GM21528 (cell line): Measurements from ENCODE around the gene PHF14.
A peak's percentile ranks its signal among the peaks of the same experiment; 100 is the strongest.
"Not testable (repeated sequence)": the region's sequence is repeated elsewhere in the genome, so short reads cannot be mapped to it uniquely, and the experiment has no call there.

Experiments used
- ATAC-seq: cut with Tn5 transposase; IDR thresholded peaks from one replicate; pipeline ENCODE4 v1.9.1; 2021; ENCODE audit warnings: mild to moderate bottlenecking, moderate library complexity; ENCODE audit not compliant: unreplicated experiment, low FRiP score

The PHF14 gene

DNA sequence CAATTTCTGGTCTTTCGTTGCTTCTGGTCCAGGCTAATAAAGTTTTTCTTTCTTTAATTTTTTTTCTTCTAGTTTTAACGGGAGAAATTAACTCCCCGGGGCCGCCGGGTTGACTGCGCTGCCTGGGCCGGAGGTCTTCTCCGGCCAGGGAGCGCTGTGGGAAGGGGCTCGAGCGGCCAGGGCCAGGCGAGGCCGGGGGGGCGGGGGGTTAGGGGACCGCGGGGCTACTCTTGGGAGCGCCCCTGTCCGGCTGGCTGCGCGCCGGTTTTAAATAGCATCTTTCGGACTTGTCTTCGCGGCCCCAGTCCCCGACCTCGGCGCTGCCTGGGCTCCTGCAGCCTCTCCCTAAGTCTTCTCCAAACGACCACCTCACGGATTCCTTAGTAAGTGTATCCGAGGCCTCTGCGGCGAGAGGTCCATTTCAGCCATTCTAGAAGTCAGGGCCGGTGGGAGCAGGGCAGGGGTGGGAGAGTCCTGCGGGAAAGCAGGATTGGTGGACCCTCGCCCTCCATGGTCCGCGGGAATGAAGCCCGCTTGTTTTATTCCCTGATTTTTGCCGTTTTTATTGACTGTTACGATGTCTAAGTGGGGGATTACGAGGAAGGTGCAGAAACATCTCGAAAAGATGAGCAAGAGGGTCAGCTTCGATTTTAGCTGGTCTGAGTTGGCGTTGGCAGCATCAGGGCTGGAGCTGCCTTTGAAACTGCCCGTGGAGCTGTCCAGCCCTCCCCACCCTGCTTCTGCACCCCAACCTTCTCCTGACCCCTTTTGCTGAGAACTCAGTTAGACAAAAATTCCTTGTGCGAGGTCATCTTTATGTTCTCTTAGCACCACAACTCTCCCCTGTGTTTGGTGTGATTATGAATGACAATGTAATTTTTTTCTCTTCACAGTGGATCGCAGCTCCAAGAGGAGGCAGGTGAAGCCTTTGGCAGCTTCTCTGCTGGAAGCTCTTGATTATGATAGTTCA is 555 bp downstream of the PHF14 start:
- peak; percentile 35 for ATAC-seq

DNA sequence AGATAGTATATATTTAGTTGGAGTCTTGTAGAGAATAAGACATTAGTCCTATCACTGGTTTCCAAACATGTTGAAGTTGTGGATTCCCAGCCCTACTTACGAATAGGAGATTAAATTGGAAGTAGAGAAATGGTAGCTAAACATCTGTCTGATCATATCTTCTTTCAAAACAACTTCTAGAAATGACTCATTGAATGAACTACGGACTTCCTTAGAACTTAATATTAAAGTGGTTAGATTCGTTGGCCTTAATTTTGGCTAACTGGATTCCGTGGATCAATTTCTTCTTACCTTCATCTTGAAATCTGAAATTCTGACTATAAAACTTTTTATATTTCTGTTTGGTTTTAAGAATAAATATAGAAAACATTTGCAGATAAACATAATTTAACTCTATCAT is 3.4 kb downstream of the PHF14 start:
- no peak for ATAC-seq

DNA sequence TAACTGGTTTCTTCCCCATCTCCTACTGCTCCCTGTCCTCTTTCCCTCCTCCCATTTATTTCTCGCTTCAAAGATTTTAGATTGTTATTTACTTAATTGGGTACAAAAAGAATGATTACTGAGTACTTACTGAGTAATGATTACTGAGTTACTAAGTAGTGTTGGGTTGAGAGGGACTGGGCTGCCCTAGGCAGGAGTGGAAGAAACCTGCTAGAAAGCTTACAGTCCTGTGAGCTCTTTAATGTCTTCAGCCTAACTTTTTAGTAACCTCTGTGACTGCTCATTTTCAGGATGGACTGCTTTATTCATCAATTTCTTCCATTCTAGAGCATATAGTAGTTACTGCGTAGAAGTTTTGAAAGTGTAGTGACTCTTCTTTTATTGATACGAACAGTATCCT is 7.6 kb downstream of the PHF14 start:
- ATAC-seq = no peak

DNA sequence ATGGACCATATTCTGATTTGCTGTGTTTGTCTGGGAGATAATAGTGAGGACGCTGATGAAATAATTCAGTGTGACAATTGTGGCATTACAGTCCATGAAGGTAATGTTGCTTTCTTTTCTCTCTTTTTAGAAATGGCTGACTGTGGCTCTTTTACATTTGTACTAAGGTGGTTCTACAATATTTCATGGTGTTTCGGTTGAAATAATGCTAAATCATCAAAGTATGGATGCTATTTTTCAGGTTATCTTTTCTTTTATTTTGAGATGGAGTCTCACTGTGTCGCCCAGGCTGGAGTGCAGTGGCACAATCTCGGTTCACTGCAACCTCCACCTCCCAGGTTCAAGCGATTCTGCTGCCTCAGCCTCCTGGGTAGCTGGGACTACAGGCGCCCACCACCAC is 17.1 kb downstream of the PHF14 start:
- not testable (repeated sequence) for ATAC-seq

DNA sequence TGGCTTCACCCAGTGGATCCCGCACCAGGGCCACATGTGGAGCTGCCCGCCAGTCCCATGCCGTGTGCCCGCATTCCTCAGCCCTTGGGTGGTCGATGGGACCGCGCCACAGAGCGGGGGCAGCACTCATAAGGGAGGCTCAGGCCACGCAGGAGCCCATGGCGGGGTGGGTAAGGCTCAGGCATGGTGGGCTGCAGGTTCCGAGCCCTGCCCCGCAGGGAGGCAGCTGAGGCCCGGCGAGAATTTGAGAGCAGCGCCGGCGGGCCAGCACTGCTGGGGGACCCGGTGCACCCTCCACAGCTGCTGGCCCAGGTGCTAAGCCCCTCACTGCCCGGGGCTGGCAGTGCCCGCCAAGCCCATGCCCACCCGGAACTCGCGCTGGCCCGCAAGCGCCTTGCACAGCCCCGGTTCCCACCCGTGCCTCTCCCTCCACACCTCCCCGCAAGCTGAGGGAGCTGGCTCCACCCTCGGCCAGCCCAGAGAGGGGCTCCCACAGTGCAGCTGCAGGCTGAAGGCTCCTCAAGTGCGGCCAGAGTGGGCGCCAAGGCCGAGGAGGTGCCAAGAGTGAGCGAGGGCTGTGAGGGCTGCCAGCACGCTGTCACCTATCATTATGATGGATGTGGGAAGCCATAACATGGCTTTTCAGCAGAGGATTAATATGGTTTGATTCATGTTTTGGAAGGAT is 22.0 kb downstream of the PHF14 start:
- not testable (repeated sequence) for ATAC-seq

DNA sequence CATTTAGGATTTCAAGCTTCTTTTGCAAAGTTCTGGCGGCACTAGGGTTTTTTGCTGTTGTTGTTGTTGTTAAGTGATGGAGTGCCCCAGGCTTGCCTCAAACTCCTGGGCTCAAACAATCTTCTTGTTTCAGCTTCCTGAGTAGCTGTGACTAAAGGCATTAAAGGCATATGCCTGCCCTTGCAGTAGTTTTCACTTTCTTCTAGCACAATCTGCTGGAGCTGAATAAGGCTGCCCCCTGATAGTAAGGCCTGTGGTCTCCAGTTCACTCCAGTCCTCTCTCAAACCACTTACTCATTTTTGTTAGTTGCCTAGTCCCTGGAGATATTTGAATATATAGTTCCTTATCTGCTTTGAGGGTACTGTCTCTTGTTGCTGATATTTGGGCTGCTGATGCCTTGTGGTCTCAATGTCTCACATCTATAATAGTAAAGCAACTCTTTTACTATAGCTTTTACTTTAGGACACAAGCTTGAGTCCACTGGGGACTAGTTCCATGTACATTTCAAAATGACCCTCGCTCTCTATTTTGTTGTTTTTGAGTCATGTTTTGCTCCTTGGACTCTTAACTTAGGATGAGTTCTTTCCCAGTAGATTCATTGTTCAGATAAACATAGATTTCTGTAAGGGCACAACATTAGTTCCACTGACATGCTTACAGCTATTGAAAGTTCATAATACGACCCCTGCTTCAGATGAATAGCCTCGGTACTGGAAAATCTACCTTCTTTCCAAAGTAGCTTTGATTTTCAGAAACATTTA is 25.5 kb downstream of the PHF14 start:
- ATAC-seq = no peak

DNA sequence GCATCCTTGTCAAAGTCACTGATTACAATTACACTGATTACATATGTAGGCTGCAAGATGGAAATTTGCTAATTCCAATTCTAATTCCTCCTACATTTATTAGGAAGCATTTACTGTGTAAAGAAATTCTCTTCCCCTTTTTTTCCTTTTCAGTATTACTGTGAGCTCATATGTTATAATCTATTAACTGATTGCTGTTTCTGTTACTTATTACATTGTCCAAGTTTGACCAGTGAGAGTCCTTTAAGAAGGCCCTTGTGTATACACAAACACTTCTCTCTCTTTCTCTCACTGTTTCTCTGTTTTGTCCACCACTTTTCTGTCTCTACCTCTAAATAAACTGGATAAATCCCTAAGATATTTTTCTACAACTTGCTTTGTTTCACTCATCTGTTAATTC is 31.5 kb downstream of the PHF14 start:
- ATAC-seq = no peak

DNA sequence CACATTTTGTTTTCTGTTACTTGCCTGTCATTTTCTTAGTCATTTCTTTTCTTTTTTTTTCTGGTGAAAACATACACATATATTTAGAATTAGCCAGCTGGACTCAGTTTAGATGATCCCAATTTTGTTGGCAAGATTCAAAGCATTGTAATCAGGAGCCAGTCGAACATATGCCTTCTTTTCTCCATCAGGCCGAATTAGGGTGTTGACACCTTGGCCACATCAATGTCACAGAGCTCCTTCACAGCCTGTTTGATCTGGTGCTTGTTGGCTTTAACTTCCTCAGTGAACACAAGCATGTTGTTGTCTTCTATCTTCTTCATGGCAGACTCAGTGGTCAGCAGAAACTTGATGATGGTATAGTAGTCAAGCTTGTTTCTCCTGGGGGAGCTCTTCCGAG is 32.6 kb downstream of the PHF14 start:
- no peak for ATAC-seq

DNA sequence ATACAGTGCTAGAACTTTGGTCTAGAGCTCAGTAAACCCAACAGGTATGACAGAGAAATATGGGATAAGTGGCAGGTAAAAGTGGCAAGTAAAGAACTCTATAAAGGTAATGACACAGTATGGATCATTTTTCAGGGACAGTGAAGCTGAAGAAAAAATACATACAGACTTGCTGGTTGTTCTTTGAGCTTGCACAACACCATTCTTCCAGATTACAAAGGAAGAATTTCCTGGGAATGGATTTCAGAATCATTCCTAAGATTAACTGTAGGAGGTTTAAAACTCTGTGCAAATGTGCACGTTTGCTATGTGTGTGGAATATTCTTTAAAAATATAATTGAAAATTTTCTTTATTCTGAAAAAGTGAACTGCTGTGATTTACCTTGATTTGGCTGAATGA is 36.0 kb downstream of the PHF14 start:
- no peak for ATAC-seq

DNA sequence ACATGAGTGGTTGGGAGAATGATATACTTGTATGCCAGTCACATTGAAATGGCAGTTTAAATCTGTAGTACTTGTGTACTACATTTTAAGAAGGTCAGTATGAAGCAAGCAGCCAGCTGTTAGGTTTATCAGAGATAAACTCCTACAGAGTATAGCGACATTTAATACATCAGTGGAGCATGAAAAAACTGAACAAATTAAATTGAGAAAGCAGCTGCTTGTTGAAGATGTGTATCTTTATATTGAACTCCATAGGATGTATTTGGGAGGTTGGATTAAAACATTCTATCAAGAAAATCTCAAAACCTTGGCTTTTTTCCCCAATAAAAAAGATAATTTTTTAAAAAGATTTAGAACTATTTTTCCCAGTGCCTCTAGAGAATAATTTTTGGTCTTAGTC is 47.8 kb downstream of the PHF14 start:
- ATAC-seq = no peak

DNA sequence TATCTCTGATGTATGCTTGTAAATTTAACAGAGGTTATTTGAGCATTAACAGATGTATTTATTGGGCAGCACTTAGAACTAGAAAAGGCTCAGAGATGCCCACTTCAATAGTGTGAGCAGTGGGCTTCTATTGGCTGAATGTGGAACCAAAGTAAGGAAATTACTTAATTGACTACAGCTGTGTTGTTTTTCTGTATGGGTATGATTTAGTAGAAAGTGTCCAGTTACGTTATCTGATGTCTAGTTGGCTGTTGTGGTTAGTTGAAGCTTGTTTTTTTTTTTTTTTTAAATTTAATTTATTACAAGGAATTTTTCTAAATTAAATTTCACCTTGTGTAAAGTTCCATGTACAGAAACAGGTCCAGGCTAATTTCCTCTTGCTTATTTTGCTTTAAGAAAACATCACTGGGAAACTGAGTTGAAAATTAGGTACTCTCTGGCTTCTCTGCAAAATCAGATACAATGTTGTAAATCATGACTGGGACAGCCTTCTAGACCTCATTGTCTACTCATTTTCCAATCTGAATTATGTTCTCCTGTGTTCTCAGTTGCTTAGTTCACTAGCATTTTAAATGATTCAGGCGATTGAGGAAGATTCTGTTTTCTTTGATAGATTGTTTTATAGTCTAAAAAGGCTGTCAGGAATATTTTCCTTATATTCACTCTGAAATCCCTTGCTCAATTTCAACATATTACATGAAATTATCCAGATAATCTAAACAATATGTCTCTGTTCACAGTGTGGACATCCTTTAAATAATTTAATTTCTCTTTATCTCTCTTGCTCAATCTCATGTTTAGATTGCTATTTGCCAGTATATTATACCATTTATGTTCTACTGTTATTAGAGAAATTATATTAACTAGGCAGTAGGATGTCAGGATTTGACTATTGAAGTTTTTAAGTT is 53.0 kb downstream of the PHF14 start:
- no peak for ATAC-seq

DNA sequence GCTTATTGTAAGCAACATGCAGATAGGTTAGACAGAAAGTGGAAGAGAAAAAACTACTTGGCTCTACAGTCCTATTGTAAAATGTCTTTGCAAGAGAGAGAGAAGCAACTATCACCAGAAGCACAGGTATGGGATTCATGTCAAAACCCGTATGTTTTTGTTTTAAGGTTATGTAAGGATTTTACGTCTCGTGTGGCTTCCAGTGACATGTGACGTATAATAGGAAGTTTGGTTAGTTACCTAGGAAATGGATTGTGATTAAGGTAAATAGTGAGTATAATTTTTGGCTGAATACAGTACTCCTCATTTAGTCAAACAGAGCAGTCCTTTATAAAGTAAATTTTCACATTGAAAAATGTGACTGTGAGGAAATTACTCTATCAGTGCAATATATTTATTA is 62.0 kb downstream of the PHF14 start:
- no peak for ATAC-seq

DNA sequence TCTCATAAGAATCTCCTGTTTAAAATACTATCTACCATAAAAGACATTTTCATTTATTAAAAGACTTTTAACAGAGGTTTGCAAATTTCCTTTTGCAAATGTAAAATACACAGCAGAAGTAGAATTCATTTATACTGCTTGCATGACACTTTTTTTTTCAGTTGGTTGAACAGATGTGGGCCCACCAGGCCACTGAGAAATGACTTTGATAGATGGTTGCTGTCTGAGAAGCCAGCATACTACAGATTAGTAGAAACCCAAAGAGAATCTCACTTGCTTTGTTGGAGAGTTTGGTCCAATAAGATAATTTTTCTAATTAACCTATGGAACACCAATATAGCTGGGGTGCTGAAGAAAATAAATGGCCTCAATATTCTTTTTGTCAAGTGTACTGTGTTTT is 66.3 kb downstream of the PHF14 start:
- ATAC-seq = no peak

DNA sequence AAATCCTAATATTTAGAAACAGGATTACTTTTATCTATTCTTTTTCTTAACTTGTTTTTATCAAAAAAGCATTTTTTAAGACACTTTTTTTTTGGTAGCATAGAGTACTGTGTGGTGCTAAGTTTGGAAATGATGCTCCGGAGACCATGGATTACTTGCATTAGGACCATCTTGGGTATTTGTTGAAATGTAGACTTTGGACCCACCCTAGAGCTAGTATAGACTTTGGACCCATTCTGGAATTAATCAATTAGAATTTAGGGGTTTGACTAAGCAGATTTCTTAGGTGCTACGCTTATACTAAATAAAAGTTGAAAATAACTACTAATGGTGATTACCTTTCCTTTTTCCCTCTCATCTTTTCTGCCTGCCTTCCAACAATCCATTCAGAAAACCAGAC is 80.4 kb downstream of the PHF14 start:
- ATAC-seq = no peak

DNA sequence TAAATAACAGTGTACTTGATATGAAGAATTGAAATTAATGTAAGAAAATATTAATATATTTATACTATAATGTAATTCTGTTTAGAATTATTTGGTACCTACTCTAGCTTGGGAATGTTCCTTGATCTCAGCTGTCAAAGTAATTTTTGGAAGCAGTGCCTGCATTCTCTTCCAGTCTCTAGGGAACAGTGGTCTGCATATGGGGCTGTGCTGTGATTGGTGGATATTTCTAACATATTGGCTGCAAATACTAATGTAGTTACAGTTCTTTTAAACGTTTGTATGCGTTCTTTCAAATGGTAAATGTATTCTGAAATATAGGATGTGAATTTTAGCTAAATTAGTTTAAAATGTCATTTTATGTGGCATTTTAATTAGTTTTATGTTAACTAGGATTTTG is 87.2 kb downstream of the PHF14 start:
- no peak for ATAC-seq

DNA sequence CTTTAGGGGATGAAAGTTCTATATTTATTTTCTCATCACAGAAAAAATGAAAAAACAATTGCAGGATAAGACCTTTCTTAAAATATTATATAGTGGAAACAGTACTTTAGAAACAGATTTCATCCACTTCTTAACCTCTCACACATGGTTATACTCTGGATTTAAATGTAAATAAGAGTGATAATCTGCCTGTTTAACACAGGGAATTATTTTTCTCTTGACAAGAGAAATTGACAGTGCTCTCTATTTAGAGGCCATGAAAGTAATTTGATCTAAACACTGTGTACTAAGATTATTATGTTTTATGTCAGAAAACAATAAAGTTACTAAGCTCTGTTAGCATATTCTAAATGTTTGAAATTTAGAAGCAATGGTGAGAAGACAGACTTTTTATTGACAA is 88.4 kb downstream of the PHF14 start:
- ATAC-seq = no peak

DNA sequence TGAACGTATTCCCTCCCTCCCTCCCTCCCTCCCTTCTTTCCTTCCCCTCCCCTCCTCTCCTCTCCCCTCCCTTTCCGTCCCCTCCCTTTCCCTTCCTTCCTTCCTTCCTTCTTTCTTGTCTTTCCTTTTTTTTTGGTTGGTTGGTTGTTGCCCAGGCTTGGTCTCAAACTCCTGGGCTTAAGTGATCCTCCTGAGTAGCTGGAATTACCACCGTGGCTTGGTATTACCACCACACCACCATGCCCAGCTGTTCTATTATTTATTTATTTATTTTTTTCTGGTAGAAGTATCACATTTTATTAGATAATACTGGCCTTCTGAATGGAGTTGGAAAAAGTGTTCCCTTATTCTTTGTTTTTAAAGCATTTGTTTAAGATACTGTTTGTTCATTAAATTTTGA is 95.9 kb downstream of the PHF14 start:
- ATAC-seq = no peak

DNA sequence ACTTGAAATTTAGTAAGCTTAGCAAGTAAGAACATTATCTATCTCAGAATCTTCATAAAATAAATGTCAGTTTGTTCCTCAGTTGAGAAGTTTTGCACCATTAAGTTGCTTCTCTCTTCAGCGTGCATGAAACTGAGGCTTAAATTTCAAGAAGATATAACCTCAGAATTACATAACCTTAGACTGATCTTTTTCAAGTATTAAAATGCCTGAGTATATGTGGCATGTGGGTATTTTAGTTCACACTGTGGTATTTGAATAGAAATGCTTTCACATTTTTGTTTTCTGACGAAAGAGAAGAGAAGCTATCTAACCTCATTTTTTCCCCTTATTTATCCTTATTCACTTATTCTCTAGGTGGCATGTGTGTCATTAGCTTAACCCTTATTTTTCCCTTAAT is 104.1 kb downstream of the PHF14 start:
- no peak for ATAC-seq

DNA sequence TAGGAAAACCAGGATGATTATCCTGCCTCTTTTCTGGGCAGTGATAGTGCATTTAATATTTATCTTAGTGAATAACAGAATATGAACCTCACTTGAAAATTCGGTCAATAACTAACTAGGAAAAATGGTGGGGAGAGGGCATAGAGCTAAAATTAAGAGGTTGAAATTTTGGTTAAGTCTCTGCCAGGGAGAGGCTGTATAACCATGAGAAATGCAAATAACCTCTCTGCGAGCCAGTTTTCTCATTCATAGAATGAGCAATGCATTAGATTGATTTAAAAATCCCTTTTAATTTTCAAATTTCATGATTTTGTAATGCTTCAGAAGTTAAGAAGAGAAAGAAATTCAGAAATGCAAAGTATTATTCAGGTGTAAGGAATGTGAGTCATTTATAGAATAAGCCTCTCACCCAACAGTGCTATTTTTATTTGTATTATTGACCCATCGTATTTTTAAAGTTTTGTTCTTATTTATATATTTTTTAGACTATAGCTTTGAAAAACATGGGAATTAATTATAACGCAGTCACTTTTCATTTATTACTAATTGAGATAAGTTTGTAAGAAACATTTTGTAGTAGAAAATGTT is 104.7 kb downstream of the PHF14 start:
- ATAC-seq = no peak

DNA sequence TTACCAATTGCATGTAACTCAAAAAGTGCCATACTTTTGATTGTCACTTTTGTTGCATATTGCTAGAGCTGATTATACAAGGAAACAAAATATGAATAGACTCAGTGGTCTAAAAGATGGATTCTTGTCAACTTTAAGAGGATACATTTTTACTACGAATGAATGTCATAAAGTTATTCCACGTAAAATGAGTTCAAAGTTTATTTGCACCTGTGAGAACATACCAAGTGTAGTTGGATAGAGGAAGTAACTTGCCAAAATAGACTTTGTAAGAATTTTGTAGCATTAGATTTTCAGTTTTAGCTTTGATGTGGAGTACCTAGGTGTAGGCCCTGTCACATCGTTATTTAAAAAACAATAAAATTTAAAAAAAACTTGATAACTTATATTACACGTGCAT is 106.2 kb downstream of the PHF14 start:
- no peak for ATAC-seq
